NOMO-1 treated with DMSO at 0.1 percent for 48 hours (cell line): ENCODE results near the gene POTEG.
"Not testable (repeated sequence)": the region's sequence is repeated elsewhere in the genome, so short reads cannot be mapped to it uniquely, and the experiment has no call there.

Experiments used
- DNase-seq: peaks from one replicate; lab custom pipeline; 2025; ENCODE audit not compliant: unreplicated experiment; lab: John Stamatoyannopoulos, UW

Gene POTEG

DNA sequence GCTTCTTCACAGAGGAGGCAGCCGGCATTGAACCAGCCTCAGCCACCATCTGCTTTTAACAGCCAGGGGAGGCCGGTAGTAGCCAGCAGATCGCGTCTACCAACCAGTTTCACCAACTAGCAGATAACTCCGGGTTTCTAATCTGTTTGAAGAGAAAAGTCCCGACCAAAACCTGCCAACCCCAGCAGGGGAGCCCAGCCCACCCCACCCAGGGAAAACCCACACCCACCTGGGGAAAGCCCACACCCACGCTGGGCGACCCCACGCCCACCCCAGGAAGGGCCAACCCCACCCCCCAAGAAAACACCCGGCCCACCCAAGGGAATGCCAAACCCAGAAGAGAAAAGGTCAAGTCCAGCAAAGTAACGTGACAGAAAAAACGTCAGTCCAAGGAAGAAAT is at the start of gene POTEG:
TSS of gene POTEG (minus strand) at position 101 of the 400 bp plus-strand sequence. CDS start at position 49, 52 bp downstream.
- not testable (repeated sequence) for DNase-seq

DNA sequence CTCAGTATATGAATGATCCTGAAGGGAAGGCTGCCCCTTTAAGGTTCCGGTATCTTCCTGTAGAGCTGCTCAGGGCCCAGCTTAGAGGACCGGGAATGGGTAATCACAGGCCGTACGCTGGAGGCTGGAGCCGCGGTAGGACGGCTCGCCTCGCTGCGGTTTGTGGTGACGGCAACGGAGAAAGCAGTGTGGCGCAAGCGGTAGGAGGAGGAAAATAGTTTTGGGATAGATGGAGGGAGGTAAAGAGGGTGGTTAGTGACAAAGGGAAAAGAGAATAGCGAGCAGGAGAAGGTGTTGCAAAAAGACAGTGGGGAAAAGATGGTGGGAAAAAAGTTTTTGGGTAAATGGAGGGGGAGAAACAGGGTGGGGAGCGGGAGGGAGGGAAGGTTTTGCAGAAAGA is 48.0 kb upstream of the POTEG start:
- not testable (repeated sequence) for DNase-seq

DNA sequence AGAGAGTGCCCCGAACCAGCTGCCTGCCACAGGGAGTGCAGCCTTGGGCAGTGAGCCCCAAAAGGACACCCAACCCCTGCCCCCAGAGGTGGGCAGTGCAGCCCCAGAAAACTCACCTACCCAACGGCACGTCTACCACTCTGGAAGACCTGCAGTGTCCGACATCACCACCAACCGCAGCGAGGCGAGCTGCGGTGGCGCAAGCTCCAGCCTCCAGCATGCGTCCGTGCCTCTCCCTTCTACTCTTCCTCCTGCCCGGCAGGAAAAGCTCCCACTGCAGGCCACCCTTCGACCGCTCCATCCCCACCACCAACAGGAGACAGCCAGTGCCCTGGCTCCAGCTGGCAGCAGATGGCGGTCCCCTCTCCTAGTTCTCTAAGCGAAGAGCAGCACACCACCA is 47.3 kb upstream of the POTEG start:
- DNase-seq, result not testable (repeated sequence)

DNA sequence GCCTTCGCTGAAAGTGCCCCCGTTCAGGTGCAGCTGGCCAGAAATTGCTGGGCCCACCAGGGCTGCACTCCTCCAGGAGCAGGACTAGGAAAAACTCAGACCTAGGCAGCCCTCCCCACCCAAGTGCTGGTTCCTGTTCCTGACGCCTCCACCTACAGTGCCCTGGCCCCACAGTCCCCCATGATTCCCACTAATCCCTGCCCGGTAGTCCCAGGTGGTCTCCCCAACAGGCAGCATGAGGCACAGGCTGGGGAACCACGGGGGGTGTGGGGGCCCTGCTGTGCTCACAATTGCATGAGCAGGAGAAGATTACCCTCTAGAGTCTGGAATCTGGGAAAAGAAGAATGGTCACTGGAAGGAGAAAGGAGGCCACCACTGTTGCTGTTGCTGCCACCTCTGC is 46.4 kb upstream of the POTEG start:
- not testable (repeated sequence) for DNase-seq

DNA sequence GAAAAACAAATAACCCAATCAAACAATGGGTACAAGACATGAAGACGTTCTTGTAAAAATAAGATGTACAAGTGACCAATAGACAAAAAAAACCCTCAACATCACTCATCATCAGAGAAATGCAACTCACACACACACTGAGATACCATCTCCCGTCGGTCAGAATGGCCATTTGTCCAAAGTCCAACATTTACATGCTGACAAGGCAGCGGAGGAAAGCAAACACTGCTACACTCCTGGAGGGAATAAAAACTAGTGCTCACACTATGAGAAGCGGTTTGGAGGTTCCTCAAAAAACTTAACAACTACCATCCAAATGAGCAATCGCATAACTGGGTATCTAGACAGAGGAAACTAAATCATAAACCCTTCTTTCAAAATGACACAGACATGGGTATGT is 11.6 kb upstream of the POTEG start:
- not testable (repeated sequence) for DNase-seq

DNA sequence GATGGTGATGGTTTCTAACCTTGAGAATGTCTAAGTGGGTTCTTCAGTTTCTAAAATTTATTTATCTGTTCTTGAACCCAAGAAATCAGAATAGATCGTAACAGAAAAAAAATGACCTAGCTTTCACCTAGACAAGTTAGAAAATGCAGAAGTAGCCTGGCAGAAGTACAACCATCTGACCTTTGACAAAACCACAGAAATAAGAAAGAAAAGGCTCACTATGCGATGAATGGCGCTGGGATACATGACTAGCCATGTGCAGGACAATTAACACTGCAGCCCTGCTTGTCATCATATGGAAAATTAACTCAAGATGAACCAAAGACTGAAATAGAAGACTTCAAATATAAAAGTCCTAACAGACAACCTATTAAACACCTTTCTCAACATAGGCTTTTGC is 5.7 kb upstream of the POTEG start:
- not testable (repeated sequence) for DNase-seq

DNA sequence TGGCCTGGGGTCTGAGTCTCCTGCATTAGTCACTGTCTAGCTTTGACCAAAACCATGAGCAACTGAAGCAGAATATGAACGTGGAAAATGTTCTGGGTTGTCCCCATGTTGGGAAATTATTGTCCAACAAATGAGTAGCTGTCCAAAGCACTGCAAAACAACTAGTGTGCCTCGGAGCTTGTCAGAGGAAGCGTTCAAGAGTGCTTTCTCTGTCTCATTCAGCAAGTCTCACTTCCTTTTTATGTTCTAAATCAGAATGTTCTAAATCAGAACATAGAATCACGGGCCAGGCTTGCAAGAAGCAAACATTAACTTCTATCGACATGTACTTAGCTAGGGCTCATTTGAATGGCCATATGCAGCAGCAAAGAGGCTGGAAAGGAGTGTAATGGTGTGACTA is 5.1 kb upstream of the POTEG start:
- not testable (repeated sequence) for DNase-seq

DNA sequence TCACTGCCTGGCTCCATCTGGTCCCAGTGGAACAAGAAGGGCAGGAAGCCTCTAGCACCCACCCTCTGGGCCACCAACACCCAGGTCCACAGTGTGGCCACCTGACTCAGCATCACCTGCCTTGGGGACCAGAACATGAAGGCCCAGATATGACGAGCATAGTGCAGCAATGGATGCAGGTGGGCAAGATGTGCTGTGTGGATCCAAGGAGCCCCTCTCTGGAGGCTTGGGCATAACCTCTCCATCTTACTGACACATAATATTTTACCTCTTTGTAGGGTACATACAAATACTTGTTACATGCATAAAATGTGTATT is 2.9 kb upstream of the POTEG start:
- DNase-seq, result not testable (repeated sequence)

DNA sequence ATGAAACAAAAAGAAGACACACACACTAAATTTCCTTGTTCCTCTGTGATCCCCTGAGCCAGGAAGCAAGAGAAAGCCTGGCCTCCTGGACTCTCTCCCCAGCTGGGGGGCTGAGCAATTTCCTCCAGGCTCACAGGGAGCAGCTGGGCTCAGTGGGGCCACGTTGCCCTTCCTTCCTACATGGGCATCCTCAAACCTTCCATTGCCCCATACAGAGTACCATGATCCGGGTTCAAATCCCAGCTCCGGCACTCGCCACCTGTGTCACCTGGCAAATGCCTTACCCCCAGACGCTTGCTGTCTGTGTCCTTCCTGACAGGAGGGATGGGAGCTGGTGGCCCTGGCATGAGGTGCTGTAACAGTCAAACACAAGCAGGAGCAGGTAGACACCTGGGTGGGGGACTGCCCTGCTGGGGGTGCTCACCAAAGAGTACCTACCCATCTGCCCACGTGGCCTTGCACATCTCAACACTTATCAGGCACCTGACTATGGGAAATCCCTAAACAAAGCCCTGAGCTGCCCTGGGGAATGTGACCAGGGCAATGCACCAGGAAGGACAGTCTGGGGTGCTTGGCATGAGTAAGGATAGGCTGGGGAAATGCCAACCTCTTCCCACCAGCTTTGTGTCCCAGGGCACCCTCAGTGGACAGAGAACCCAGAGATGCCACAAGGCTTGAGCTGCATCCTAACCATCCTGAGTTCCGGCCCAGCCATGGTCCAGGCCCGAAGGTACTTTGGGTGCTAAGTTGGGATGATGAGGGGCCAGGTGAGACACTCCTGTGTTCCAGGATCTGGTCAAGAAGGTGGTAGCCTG is 2.4 kb upstream of the POTEG start:
- not testable (repeated sequence) for DNase-seq

DNA sequence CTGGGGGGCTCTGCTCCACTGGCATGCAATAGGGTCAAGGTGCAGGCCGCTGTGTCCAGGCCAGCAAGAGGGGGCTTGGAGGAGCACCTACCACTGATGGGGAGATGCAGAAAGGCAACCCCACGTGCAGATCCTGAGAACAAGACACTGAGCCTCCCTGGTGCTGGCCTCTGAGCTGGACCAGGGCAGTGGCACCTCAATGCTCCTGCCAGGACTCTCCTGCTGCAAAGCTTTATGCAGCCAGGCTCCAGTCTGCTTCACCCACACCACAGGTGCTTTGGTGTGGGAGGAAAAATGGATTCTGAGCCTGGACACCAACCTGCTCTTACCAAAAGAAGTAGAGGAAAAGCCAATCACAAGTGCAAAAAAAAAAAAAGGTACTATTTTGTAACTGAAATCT is 1.7 kb upstream of the POTEG start:
- DNase-seq, result not testable (repeated sequence)

DNA sequence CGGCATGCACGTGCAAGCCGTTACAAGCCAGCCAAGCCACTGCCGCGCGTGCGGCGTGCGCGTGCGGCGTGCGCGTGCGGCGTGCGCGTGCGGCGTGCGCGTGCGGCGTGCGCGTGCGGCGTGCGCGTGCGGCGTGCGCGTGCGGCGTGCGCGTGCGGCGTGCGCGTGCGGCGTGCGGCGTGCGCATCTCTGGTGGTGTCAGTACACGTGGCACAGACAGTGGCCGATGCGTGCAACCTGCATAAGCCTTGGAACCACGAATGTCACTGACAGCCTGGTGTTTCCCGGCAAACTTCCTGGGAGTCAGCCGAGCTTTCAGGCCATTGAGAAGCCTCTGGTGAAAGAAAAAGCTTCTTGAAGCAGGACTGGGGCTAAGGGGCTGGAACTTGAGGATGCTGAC is 750 bp upstream of the POTEG start:
- not testable (repeated sequence) for DNase-seq

DNA sequence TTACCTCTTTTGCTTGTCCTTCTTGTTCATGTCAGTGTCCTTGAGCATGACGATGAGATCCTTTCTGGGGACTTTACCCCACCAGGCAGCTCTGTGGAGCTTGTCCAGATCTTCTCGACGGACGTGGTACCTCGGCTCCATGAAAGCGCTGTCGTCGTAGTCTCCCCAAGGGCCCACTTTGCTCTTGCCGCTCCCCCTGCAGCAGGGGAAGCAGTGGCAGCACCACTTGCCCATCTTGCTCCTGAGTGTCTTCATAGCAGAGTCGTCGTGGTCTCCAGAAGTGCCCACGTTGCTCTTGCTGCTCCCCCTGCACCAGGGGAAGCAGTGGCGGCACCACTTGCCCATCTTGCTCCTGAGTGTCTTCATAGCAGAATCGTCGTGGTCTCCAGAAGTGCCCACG is 376 bp downstream of the POTEG start:
- not testable (repeated sequence) for DNase-seq

DNA sequence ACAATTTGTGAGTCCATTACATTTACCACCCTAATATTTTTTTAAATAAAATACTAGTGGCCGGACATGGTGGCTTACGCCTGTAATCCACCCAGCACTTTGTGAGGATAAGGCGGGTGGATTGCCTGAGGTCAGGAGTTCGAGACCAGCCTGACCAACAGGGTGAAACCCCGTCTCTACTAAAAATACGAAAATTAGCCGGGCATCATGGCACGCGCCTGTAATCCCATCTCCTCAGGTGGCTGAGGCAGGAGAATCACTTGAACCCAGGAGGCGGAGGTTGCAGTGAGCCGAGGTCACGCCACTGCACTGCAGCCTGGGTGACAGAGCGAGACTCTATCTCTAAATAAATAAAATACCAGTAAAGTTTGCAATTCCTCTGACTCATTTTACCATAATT is 25.6 kb downstream of the POTEG start:
- DNase-seq, result not testable (repeated sequence)

DNA sequence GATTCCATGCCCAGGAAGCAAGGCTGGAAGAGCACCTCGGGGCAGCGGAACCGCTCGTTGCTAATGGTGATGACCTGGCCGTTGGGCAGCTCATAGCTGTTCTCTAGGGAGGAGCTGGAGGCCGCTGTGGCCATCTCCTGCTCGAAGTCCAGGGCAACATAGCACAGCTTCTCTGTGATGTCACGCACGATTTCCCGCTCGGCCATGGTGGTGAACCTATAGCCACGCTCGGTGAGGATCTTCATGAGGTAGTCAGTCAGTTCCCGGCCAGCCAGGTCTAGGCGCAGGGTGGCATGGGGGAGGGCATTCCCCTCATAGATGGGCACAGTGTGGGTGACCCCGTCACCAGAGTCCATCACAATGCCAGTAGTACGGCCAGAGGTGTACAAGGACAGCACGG is 32.0 kb downstream of the POTEG start:
- DNase-seq, result not testable (repeated sequence)

DNA sequence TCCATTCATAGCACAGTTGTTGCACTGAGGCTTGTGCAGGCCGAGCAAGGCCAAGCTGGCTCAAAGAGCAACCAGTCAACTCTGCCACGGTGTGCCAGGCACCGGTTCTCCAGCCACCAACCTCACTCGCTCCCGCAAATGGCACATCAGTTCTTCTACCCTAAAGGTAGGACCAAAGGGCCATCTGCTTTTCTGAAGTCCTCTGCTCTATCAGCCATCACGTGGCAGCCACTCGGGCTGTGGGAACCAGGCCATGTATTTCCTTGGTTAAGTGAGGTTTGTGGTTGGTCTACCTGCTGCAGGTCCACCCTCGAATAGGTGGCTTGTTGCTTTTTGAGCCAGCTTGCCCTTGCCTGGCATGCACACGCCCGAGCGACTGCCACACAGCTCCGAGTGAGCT is 39.4 kb downstream of the POTEG start:
- DNase-seq, result not testable (repeated sequence)

DNA sequence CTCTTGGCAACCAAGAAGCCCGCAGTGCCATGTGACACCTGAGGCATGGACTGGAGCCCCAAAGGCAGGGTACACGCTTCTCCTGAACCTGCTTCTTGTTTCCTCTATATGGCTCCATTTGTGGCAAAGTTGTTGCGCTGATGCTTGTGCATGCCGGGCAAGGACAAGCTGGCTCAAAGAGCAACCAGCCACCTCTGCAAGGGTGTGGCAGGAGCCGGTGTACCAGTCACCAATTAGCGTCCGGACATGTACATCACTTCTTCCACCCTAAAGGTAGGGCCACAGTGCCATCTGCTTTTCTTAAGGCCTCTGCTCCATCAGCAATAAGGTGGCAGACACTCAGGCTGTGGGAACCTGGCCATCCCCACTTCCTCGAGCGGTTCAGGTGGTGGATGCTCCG is 43.9 kb downstream of the POTEG start:
- DNase-seq, result not testable (repeated sequence)

DNA sequence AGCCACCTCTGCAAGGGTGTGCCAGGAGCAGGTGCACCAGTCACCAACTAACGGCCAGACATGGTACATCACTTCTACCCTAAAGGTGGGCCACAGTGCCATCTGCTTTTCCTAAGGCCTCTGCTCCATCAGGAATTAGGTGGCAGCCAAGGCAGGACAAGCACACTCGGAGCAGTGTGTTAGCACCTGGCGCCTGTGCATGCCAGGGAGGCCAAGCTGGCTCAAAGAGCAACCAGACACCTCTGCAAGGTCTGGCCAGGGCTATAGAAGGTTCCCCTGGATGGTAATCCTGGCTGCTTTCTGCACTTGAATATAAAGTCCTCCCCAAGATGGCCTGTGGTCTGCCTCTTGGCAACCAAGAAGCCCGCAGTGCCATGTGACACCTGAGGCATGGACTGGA is 45.4 kb downstream of the POTEG start:
- DNase-seq, result not testable (repeated sequence)

DNA sequence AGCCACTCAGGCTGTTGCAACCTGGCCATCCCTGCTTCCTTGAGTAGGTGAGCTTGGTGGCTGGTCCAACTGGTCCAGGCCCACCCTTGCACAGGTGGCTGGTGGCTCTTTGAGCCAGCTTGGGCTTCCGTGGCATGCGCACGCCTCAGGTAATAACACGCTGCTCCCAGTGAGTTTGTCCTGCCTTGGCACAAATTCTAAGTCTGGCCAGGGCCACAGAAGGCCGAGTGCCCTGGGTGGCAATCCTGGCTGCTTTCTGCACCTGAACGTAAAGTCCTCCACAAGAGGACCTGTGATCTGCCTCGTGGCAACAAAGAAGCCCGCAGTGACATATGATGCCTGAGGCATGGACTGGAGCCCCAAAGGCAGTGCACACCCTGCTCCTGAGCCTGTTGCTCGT is 47.1 kb downstream of the POTEG start:
- not testable (repeated sequence) for DNase-seq

DNA sequence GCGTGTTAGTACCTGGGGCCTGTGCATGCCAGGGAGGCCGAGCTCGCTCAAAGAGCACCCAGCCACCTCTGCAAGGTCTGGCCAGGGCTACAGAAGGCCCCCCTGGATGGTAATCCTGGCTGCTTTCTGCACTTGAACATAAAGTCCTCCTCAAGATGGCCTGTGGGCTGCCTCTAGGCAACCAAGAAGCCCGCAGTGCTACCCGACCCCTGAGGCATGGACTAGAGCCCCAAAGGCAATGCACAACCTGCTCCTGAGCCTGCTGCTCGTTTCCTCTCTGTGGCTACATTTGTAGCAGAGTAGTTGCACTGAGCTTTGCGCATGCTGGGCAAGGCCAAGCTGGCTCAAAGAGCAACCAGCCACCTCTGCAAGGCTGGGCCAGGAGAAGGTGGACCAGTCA is 47.8 kb downstream of the POTEG start:
- DNase-seq, result not testable (repeated sequence)

DNA sequence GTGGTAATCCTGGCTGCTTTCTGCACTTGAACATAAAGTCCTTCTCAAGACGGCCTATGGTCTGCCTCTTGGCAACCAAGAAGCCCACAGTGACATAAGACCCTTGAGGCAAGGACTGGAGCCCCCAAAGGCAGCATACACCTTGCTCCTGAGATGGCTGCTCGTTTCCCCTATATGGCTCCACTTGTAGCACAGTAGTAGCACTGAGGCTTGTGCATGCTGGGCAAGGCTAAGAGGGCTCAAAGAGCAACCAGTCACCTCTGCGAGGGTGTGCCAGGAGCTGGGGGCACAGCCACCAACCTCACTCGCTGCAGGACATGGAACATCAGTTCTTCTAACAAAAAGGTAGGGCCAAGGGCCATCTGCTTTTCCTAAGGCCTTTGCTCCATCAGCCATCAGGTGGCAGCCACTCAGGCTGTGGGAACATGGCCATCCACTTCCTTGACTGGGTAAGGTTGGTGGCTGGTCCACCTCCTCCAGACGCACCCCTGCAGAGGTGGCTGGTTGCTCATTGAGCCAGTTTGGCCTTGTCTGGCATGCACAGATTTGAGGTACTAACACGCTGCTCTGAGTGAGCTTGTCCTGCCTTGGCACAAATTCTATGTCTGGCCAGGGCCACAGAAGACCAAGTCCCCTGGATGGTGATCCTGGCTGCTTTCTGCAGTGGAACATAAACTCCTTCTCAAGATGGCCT is 49.9 kb downstream of the POTEG start:
- not testable (repeated sequence) for DNase-seq

DNA sequence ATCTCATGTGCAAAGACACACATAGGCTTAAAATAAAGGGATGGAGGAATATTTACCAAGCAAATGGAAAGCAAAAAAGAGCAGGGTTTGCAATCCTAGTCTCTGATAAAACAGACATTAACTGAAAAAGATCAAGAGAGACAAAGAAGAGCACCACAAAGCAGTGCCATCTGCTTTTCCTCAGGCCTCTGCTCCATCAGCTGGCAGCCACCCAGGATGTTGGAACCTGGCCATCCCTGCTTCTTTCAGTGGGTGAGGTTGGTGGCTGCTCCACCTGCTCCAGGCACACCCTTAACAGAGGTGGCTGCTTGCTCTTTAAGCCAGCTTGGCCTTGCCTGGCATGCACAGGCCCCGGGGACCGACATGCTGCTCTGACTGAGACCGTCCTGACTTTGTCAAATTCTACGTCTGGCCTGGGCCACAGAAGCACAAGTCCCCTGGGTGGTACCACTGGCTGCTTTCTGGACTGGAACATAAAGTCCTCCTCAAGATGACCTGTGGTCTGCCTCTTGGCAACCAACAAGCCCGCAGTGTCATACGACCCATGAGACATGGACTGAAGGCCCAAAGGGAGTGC is 51.0 kb downstream of the POTEG start:
- not testable (repeated sequence) for DNase-seq

DNA sequence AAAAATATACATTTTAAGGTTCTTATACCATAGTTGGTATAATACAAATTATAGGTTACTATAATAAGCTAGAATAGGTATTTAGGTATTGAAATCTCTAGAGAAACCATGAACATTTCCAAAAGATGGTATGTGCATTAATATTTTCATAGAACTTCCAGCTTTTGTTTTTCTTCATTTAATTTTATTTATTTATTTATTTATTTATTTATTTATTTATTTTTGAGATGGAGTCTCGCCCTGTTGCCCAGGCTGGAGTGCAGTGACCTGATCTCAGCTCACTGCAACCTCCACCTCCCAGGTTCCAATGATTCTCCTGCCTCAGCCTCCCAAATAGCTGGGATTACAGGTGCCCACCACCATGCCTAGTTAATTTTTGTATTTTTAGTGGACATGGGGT is 54.0 kb downstream of the POTEG start:
- not testable (repeated sequence) for DNase-seq
